Activated B cell treated with CpG ODN at 0.5 μM for 24 hours (primary cell): Measurements from ENCODE around the gene GDPD5. TPM values are rescaled to one million over a fixed set of nuclear protein-coding genes. Genes with fewer than 3 reads are reported as not detected.

Experiments
- ATAC-seq: fragments of 200-7000 bp; cut with Tn5 transposase; one replicate; pipeline ENCODE4 v1.10.0; 2021; ENCODE audit warnings: low read depth, mild to moderate bottlenecking, moderate library complexity
- CTCF ChIA-PET: fragments of 350-600 bp; sonication (Branson Sonifier 250); formaldehyde crosslinking; loops from one replicate; lab custom pipeline; 2021; ENCODE audit warnings: antibody characterized with exemption; lab: Charles Lee
- POLR2A ChIA-PET: fragments of 350-600 bp; sonication (Branson Sonifier 250); formaldehyde crosslinking; loops from one replicate; lab custom pipeline; 2021; ENCODE audit warnings: antibody characterized with exemption; lab: Charles Lee
- DNase-seq: peaks from one replicate; pipeline ENCODE4 v3.0.0; 2022
- H3K27ac Mint-ChIP-seq: one replicate; pipeline ENCODE4 v1.8.0; 2020; ENCODE audit warnings: mixed read lengths
- H3K27me3 Mint-ChIP-seq: one replicate; pipeline ENCODE4 v1.8.0; 2021; ENCODE audit warnings: mixed read lengths
- H3K36me3 Mint-ChIP-seq: one replicate; pipeline ENCODE4 v1.8.0; 2021; ENCODE audit warnings: low read depth, mixed read lengths
- H3K4me1 Mint-ChIP-seq: one replicate; pipeline ENCODE4 v1.8.0; 2021; ENCODE audit warnings: mixed read lengths
- H3K4me3 Mint-ChIP-seq: one replicate; pipeline ENCODE4 v1.8.0; 2020; ENCODE audit warnings: mild to moderate bottlenecking, mixed read lengths
- H3K9me3 Mint-ChIP-seq: one replicate; pipeline ENCODE4 v1.8.0; 2020; ENCODE audit warnings: mixed read lengths
- CTCF ChIP-seq: fragments of 200-600 bp; IDR thresholded peaks from one replicate; pipeline ENCODE4 v1.8.0; 2022; ENCODE audit warnings: antibody characterized with exemption, mild to moderate bottlenecking
- intact Hi-C: fragments of 100-400 bp; cut with micrococcal nuclease; formaldehyde crosslinking; loops from one replicate; pipeline ENCODE4 v1.15.1; 2024
- total RNA-seq: library from RNA; stranded (reverse); gene quantifications from 2 replicates; pipeline ENCODE4 v1.2.3, GENCODE V29; 2022

Gene GDPD5
- total RNA-seq, 1 donor from 2014 or later = 22.2 TPM

GRCh38 chr11:75531325-75531724 is 5.6 kb upstream of the GDPD5 start:
- no peak for ATAC-seq
- ChIA-PET POLR2A (no interaction called here), CTCF (interaction anchor here (1.2 to 9.3 kb wide), 6 partner anchors 13 to 251 kb away, joined by 3 to 153 read pairs (median 12); no protein-coding TSS in a partner anchor)
- Mint-ChIP-seq H3K27me3 (peaks cover 8% of the 10 kb centered on the region), H3K4me3 (no peak overlapping the region), H3K9me3 (no peaks in the 10 kb centered on the region), H3K36me3 (no peaks in the 10 kb centered on the region), H3K27ac (no peak overlapping the region), H3K4me1 (peaks cover 19% of the 10 kb centered on the region)
- intact Hi-C loops = no loop called here
- no peak for TF ChIP-seq CTCF
- DNase-seq = no peak

- Mint-ChIP-seq H3K4me1 (peaks cover 19% of the 10 kb centered on the region), H3K36me3 (no peaks in the 10 kb centered on the region), H3K27me3 (peaks cover 6% of the 10 kb centered on the region), H3K9me3 (no peaks in the 10 kb centered on the region), H3K27ac (no peak overlapping the region), H3K4me3 (no peak overlapping the region)
- CTCF ChIA-PET = interaction anchor here (1.5 to 9.3 kb wide), 3 partner anchors 12 to 143 kb away, joined by 5 to 153 read pairs (median 14); no protein-coding TSS in a partner anchor
- intact Hi-C loops = no loop called here
- no peak for TF ChIP-seq CTCF
- DNase-seq (no peak), ATAC-seq (no peak)
- POLR2A ChIA-PET = interaction anchor here (0.7 to 1.3 kb wide), 2 partner anchors 41 to 85 kb away, joined by 3 to 4 read pairs; no protein-coding TSS in a partner anchor
Observed at GRCh38 chr11:75530577-75530976, 4.8 kb upstream of the GDPD5 start.

DNA sequence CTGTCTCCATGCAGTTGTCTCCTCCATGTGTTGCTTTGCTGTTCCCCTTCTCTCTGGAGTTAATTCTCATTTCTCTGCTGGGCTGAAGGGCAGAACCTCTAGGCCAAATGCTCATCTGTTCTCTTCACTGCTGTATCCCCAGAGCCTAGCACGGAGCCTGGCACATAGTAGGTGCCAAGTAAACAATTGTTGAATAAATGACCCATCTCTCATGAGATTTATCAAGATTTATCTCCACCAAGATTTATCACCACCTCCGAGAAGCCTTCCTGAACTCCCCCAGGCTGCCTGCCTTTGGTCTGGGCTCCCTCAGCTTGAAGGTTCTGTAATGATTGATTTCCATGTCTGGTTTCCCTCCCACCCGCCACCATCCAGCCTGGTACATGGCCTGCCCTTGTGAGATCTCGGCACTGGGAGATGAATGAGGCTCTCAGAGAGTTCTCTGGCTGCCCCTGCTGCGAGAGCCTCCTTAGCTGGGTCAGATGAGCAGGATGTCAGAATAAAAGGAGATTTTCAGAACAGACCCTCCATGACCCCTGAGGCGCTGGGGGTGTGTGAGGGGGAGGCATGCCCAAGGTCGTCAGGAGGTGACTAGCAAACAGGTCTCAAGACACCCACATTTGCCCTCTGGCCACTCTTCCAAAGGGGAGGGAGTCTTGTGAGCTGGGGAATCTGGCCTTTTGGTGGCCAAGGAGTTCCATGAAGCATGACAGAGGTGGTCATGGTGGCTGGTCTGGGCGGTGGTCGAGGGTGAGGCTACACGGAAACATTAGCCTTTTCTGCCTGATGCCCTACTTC is 2.4 kb upstream of the GDPD5 start:
- ATAC-seq (no peak), DNase-seq (no peak)
- Mint-ChIP-seq H3K4me1 (peaks cover 31% of the 10 kb centered on the region), H3K36me3 (no peaks in the 10 kb centered on the region), H3K9me3 (no peaks in the 10 kb centered on the region), H3K27me3 (peaks cover 6% of the 10 kb centered on the region), H3K27ac (no peak overlapping the region), H3K4me3 (peak overlapping the region; percentile 21)
- ChIA-PET POLR2A (interaction anchor here (0.7 kb wide), 1 partner anchor 58 kb away, joined by 6 read pairs; no protein-coding TSS in a partner anchor), CTCF (interaction anchor here (2.0 to 9.3 kb wide), 2 partner anchors 84 to 120 kb away, joined by 5 to 153 read pairs; no protein-coding TSS in a partner anchor)
- intact Hi-C loops = loop anchor here (5.0 kb wide), 2 partner anchors 36 to 581 kb away; partner anchors contain the start of genes SPCS2 and XRRA1
- TF ChIP-seq CTCF = no peak

GRCh38 chr11:75527130-75527529 is 1.4 kb upstream of the GDPD5 start:
- Mint-ChIP-seq H3K27ac (no peak overlapping the region), H3K36me3 (no peaks in the 10 kb centered on the region), H3K4me1 (peaks cover 30% of the 10 kb centered on the region), H3K4me3 (peak overlapping the region; percentile 83), H3K9me3 (no peaks in the 10 kb centered on the region), H3K27me3 (peaks cover 3% of the 10 kb centered on the region)
- intact Hi-C loops = loop anchor here (5.0 kb wide), 2 partner anchors 35 to 580 kb away; partner anchors contain the start of genes SPCS2 and XRRA1
- POLR2A ChIA-PET = no interaction called here
- CTCF ChIA-PET = interaction anchor here (2.0 kb wide), 1 partner anchor 119 kb away, joined by 5 read pairs; no protein-coding TSS in a partner anchor
- TF ChIP-seq CTCF = no peak
- DNase-seq (no peak), ATAC-seq (no peak)

GRCh38 chr11:75526192-75526541 is 426 bp upstream of the GDPD5 start:
- Mint-ChIP-seq H3K27ac (no peak overlapping the region), H3K9me3 (no peaks in the 10 kb centered on the region), H3K4me3 (peak overlapping the region; percentile 83), H3K36me3 (no peaks in the 10 kb centered on the region), H3K27me3 (peaks cover 3% of the 10 kb centered on the region), H3K4me1 (peaks cover 32% of the 10 kb centered on the region)
- intact Hi-C loops = loop anchor here (5.0 kb wide), 2 partner anchors 34 to 579 kb away; partner anchors contain the start of genes SPCS2 and XRRA1
- ATAC-seq = no peak
- DNase-seq = no peak
- no peak for TF ChIP-seq CTCF
- CTCF ChIA-PET = interaction anchor here (1.0 to 1.5 kb wide), 2 partner anchors 81 to 137 kb away, joined by 3 to 8 read pairs; no protein-coding TSS in a partner anchor
- POLR2A ChIA-PET = interaction anchor here (0.6 kb wide), 1 partner anchor 161 kb away, joined by 5 read pairs; no protein-coding TSS in a partner anchor
